Measurements from ENCODE around the gene AP2A2.

- TF ChIP-seq, protein P1, sequence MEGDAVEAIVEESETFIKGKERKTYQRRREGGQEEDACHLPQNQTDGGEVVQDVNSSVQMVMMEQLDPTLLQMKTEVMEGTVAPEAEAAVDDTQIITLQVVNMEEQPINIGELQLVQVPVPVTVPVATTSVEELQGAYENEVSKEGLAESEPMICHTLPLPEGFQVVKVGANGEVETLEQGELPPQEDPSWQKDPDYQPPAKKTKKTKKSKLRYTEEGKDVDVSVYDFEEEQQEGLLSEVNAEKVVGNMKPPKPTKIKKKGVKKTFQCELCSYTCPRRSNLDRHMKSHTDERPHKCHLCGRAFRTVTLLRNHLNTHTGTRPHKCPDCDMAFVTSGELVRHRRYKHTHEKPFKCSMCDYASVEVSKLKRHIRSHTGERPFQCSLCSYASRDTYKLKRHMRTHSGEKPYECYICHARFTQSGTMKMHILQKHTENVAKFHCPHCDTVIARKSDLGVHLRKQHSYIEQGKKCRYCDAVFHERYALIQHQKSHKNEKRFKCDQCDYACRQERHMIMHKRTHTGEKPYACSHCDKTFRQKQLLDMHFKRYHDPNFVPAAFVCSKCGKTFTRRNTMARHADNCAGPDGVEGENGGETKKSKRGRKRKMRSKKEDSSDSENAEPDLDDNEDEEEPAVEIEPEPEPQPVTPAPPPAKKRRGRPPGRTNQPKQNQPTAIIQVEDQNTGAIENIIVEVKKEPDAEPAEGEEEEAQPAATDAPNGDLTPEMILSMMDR (IDR thresholded peaks at IDR 0.05), result no peak
- TF ChIP-seq POLR2A (IDR thresholded peaks at IDR 0.05), result no peak
Observed at GRCh38 chr11:954392-955153, 28.9 kb downstream of the AP2A2 start.

Measured in prostate gland (tissue), 2 donors.